Tibial artery (tissue), 4 donors: ENCODE measurements around the gene COL25A1.

Experiments used
- DNase-seq, 2 donors: peaks; one replicate each; pipeline ENCODE4 v3.0.0-alpha.2; 2019
- H3K27ac ChIP-seq, 2 donors: fragments of 200-600 bp; sonication (generic) in 1 of 2; 1 replicate in 1 of 2; 2 replicates in 1 of 2; pipeline ENCODE4 v1.5.1; 2018 to 2019; ENCODE audit warnings: mild to moderate bottlenecking in 1 of 2
- H3K27me3 ChIP-seq, 2 donors: fragments of 200-600 bp; sonication (generic) in 1 of 2; one replicate each; pipeline versions ENCODE4 v1.5.1 to v1.6.0; 2016 to 2019
- H3K36me3 ChIP-seq, 3 donors: fragments of 200-600 bp; sonication (generic) in 2 of 3; one replicate each; pipeline ENCODE4 v1.5.1; 2016 to 2019; ENCODE audit warnings: mild to moderate bottlenecking in 2 of 3
- H3K4me1 ChIP-seq, 4 donors: fragments of 200-600 bp; sonication (generic) in 2 of 4; 1 replicate in 3 of 4; 2 replicates in 1 of 4; pipeline ENCODE4 v1.5.1; 2016 to 2019
- H3K4me3 ChIP-seq, 2 donors: fragments of 200-600 bp; sonication (generic) in 1 of 2; 1 replicate in 1 of 2; 2 replicates in 1 of 2; pipeline ENCODE4 v1.5.1; 2018 to 2019; ENCODE audit warnings: mild to moderate bottlenecking in 2 of 2
- H3K9me3 ChIP-seq, 3 donors: fragments of 200-600 bp; sonication (generic) in 1 of 3; one replicate each; pipeline ENCODE4 v1.5.1; 2016 to 2019
- CTCF ChIP-seq, 2 experiments: fragments of 200-600 bp in 1 of 2; fragments of 450-650 bp in 1 of 2; IDR thresholded peaks; one replicate each; pipeline ENCODE4 v1.5.1; 2017 to 2019; ENCODE audit warnings: antibody characterized with exemption in 2 of 2, mild to moderate bottlenecking in 1 of 2, moderate library complexity in 1 of 2
- intact Hi-C: fragments of 100-400 bp; cut with DNase I; formaldehyde crosslinking; loops from one replicate; pipeline ENCODE4 v1.15.0; 2023; ENCODE audit warnings: low total_unique reads

COL25A1 gene

DNA sequence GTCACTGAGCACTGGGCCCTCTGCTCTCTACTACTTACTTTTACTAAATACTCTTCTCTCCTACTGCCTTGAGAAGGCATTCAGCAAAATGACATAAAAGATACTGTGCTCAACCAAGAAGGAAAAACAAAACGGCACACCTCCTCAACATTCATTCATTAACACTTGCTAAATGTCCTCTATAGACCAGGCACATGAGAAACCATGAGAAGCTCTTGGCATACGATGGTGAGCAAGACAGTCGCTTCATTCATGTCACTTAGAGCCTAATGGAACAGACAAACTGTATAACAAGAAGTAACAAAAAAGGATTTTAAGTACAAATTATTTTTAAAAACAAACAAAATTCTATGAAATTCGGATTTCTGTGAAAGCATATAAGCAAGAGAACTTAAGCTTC lies 38.7 kb downstream of the COL25A1 start:
- Histone ChIP-seq H3K4me3 (no peak overlapping the region), H3K36me3 (no peaks in the 10 kb centered on the region), H3K4me1 (peaks cover 0 to 46% (median 4%) of the 10 kb centered on the region in 4 donors), H3K9me3 (no peaks in the 10 kb centered on the region), H3K27ac (no peak overlapping the region), H3K27me3 (no peaks in the 10 kb centered on the region)
- no peak for TF ChIP-seq CTCF (IDR thresholded peaks at IDR 0.05)
- DNase-seq: no peak
- intact Hi-C loops: no loop called here

DNA sequence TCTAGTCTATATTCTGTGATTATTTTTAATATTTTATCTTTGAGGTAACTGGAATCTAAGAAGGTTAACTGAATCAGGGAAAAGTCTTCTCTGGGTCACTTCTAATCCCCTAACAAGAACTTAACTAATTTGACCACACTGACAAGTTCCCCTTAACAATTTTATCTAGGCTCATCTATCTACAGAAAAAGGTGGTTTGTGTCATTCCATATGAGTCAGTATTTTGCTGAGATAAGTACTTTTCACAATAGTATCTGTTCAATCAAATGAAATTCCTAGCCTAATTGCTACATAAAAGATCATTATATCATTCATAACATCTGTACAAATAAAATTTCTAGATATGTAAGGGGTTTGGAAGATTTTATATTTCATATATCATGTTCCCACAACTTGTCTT lies 45.6 kb downstream of the COL25A1 start:
- H3K27me3 ChIP-seq: no peaks in the 10 kb centered on the region
- no peak for DNase-seq
- TF ChIP-seq CTCF (IDR thresholded peaks at IDR 0.05): no peak

GRCh38 chr4:109254845-109255244 lies 47.6 kb downstream of the COL25A1 start:
- no peaks in the 10 kb centered on the region for H3K4me1 ChIP-seq
- H3K36me3 ChIP-seq: no peaks in the 10 kb centered on the region
- no peaks in the 10 kb centered on the region for H3K9me3 ChIP-seq
- no peak overlapping the region for H3K4me3 ChIP-seq
- no peak for TF ChIP-seq CTCF (IDR thresholded peaks at IDR 0.05)
- no peak for DNase-seq
- no peaks in the 10 kb centered on the region for H3K27me3 ChIP-seq
- H3K27ac ChIP-seq: no peak overlapping the region
- intact Hi-C loops: no loop called here

More for the DNA sequence above, 45.6 kb downstream of the COL25A1 start:
- Histone ChIP-seq H3K9me3 (no peaks in the 10 kb centered on the region), H3K36me3 (no peaks in the 10 kb centered on the region), H3K4me1 (no peaks in the 10 kb centered on the region), H3K4me3 (no peak overlapping the region), H3K27ac (no peak overlapping the region)
- intact Hi-C loops: no loop called here

- intact Hi-C loops: no loop called here
- Histone ChIP-seq H3K27me3 (no peaks in the 10 kb centered on the region), H3K4me3 (no peak overlapping the region), H3K27ac (no peak overlapping the region), H3K4me1 (no peaks in the 10 kb centered on the region), H3K9me3 (no peaks in the 10 kb centered on the region), H3K36me3 (no peaks in the 10 kb centered on the region)
- no peak for DNase-seq
- no peak for TF ChIP-seq CTCF (IDR thresholded peaks at IDR 0.05)
Observed at GRCh38 chr4:109251396-109251795, 51.1 kb downstream of the COL25A1 start.

DNA sequence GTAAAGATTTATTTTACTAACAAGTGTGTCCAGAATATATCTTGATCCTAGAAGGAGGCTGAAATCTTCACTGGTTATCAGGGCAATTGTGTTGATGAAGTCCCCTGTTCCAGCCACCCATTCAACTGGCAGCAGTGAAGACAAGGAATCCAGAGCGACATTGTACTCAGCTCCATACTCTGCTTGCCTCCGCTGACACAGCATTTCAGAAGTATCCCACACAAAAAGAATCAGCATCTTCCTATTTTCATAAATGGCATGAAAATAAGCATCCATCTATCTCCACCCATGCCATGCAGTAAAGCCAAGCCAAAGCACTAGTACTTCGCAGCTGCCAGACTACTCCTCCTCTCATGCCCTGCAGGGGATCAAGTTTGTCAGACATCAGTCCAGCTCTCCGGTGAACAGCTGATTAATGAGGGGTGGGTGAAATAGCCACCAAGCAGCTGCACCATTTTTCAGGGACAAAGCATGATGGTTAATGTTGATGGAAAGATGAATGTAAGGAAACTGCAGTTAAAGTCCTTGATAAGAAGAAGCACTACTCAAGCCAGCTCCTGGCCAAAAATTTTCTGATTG lies 54.0 kb downstream of the COL25A1 start:
- no peaks in the 10 kb centered on the region for H3K4me1 ChIP-seq
- H3K27ac ChIP-seq: no peak overlapping the region
- intact Hi-C loops: no loop called here
- H3K4me3 ChIP-seq: no peak overlapping the region
- TF ChIP-seq CTCF (IDR thresholded peaks at IDR 0.05): no peak
- no peaks in the 10 kb centered on the region for H3K36me3 ChIP-seq
- no peak for DNase-seq
- no peaks in the 10 kb centered on the region for H3K9me3 ChIP-seq
- H3K27me3 ChIP-seq: no peaks in the 10 kb centered on the region

DNA sequence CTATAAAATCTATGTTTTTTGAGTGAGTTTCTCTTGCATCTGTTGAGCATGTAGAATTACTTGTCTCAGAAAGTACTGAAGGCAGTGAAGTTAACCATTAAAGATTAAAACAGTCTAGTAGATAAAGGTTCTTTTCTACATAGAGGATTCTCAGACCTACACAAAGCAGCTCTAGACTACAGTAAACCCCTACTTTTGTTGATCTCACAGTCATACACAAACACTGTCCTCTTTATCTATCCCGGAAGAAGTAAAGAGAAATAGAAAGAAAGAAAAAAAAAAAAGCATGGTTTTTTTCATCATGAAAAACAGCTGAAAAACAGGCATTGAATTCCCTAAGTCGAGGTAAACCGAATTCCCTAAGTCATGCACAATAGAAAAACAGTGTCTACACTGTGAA lies 58.6 kb downstream of the COL25A1 start:
- intact Hi-C loops: no loop called here
- no peak for DNase-seq
- no peak for TF ChIP-seq CTCF (IDR thresholded peaks at IDR 0.05)

More for the DNA sequence above, 58.6 kb downstream of the COL25A1 start:
- H3K27ac ChIP-seq: no peak overlapping the region
- H3K4me3 ChIP-seq: no peak overlapping the region
- no peaks in the 10 kb centered on the region for H3K9me3 ChIP-seq
- H3K4me1 ChIP-seq: no peaks in the 10 kb centered on the region
- no peaks in the 10 kb centered on the region for H3K36me3 ChIP-seq
- H3K27me3 ChIP-seq: no peaks in the 10 kb centered on the region
